HG03135 (cell line): ENCODE data around the gene RGL2.

Experiments used
- ATAC-seq: cut with Tn5 transposase; IDR thresholded peaks from one replicate; pipeline ENCODE4 v1.9.1; 2021; ENCODE audit warnings: mild to moderate bottlenecking, moderate library complexity; ENCODE audit not compliant: unreplicated experiment

RGL2 gene

DNA sequence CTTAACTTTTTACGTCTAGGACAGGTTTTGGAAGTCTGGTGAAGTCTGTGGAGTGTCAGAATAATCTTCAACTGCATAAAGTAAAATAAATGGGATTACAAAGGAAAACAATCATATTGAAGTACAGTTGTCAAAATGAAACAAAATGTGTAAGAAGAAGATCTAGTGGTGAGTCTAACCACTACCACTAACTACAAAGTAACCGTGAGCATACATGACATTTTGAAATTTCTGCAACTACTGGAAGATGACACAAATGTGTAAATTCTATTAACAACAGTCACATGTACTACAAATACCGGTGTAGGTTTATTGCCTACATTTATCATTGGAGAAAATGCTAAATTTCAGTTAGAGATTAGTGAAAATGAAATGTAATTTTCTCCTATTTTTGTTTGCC lies 56.8 kb downstream of the RGL2 start:
- ATAC-seq: no peak
